ENCODE data around the gene SEZ6L.

DNA sequence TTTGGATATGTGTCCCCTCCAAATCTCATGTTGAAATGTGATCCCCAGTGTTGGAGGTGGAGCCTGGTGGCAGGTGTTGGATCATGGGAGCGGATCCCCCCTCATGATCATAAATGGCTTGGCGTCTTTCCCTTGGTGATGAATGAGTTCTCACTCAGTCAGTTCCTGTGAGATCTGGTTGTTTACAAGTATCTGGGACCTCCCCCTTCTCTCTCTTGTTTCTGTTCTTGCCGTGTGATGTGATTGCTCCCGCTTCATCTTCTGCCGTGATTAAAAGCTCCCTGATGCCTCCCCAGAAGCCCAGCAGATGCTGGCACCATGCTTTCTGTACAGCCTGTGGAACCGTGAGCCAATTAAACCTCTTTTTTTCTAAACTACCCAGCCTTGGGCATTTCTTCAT is 102.2 kb downstream of the SEZ6L start:
- no peak for TF ChIP-seq POLR2A (IDR thresholded peaks at IDR 0.05)
- TF ChIP-seq, protein P1, sequence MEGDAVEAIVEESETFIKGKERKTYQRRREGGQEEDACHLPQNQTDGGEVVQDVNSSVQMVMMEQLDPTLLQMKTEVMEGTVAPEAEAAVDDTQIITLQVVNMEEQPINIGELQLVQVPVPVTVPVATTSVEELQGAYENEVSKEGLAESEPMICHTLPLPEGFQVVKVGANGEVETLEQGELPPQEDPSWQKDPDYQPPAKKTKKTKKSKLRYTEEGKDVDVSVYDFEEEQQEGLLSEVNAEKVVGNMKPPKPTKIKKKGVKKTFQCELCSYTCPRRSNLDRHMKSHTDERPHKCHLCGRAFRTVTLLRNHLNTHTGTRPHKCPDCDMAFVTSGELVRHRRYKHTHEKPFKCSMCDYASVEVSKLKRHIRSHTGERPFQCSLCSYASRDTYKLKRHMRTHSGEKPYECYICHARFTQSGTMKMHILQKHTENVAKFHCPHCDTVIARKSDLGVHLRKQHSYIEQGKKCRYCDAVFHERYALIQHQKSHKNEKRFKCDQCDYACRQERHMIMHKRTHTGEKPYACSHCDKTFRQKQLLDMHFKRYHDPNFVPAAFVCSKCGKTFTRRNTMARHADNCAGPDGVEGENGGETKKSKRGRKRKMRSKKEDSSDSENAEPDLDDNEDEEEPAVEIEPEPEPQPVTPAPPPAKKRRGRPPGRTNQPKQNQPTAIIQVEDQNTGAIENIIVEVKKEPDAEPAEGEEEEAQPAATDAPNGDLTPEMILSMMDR (IDR thresholded peaks at IDR 0.05) = no peak

Data from adrenal gland (tissue), 5 donors.